Activated B cell treated with CpG ODN at 0.5 μM for 24 hours (primary cell): Measurements from ENCODE around the gene CCNY. TPM values are rescaled to one million over a fixed set of nuclear protein-coding genes. Genes with fewer than 3 reads are reported as not detected.
A peak's percentile ranks its signal among the peaks of the same experiment; 100 is the strongest.

Experiments
- ATAC-seq: fragments of 200-7000 bp; cut with Tn5 transposase; one replicate; pipeline ENCODE4 v1.10.0; 2021; ENCODE audit warnings: low read depth, mild to moderate bottlenecking, moderate library complexity
- CTCF ChIA-PET: fragments of 350-600 bp; sonication (Branson Sonifier 250); formaldehyde crosslinking; loops from one replicate; lab custom pipeline; 2021; ENCODE audit warnings: antibody characterized with exemption; lab: Charles Lee
- POLR2A ChIA-PET: fragments of 350-600 bp; sonication (Branson Sonifier 250); formaldehyde crosslinking; loops from one replicate; lab custom pipeline; 2021; ENCODE audit warnings: antibody characterized with exemption; lab: Charles Lee
- DNase-seq: peaks from one replicate; pipeline ENCODE4 v3.0.0; 2022
- H3K27ac Mint-ChIP-seq: one replicate; pipeline ENCODE4 v1.8.0; 2020; ENCODE audit warnings: mixed read lengths
- H3K27me3 Mint-ChIP-seq: one replicate; pipeline ENCODE4 v1.8.0; 2021; ENCODE audit warnings: mixed read lengths
- H3K36me3 Mint-ChIP-seq: one replicate; pipeline ENCODE4 v1.8.0; 2021; ENCODE audit warnings: low read depth, mixed read lengths
- H3K4me1 Mint-ChIP-seq: one replicate; pipeline ENCODE4 v1.8.0; 2021; ENCODE audit warnings: mixed read lengths
- H3K4me3 Mint-ChIP-seq: one replicate; pipeline ENCODE4 v1.8.0; 2020; ENCODE audit warnings: mild to moderate bottlenecking, mixed read lengths
- H3K9me3 Mint-ChIP-seq: one replicate; pipeline ENCODE4 v1.8.0; 2020; ENCODE audit warnings: mixed read lengths
- CTCF ChIP-seq: fragments of 200-600 bp; IDR thresholded peaks from one replicate; pipeline ENCODE4 v1.8.0; 2022; ENCODE audit warnings: antibody characterized with exemption, mild to moderate bottlenecking
- intact Hi-C: fragments of 100-400 bp; cut with micrococcal nuclease; formaldehyde crosslinking; loops from one replicate; pipeline ENCODE4 v1.15.1; 2024
- total RNA-seq: library from RNA; stranded (reverse); gene quantifications from 2 replicates; pipeline ENCODE4 v1.2.3, GENCODE V29; 2022

Gene CCNY
- total RNA-seq, 1 donor from 2014 or later, result 69.2 TPM

DNA sequence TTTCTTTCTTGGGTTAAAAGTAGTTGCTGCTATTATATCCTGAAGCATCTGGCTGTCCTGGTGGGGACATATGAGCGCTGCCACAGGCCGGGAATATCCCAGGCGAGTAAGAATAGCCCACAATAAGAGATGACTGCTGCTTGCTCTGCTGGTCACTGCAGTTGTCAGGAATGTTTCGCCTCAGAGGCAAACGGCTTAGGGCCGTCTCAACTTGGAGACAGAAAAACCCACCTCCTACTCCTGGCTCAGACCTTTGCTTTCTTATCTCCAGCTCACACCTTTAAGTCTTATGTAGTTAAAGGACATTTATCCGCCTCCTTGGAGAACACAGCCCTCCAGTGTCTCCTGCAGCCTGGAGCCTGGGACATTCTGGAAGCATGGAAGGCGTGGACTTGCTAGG is 268.9 kb downstream of the CCNY start, which contains the start of gene GJD4:
TSS of gene GJD4 (plus strand) at position 151 of the 400 bp plus-strand sequence. CDS start at position 378, 227 bp downstream.
- Mint-ChIP-seq H3K4me1 (peaks cover 9% of the 10 kb centered on the region), H3K9me3 (peaks cover 10% of the 10 kb centered on the region), H3K27me3 (peaks cover 40% of the 10 kb centered on the region), H3K4me3 (no peak within 1 kb of the TSS), H3K27ac (no peak within 1 kb of the TSS), H3K36me3 (no peaks in the 10 kb centered on the region)
- no peak for TF ChIP-seq CTCF
- DNase-seq (no peak), ATAC-seq (no peak)
- intact Hi-C loops, result no loop called here
- ChIA-PET POLR2A (no interaction called here), CTCF (no interaction called here)

GRCh38 chr10:35606430-35606829 is 270.1 kb downstream of the CCNY start:
- CTCF ChIA-PET, result no interaction called here
- Mint-ChIP-seq H3K27ac (no peak overlapping the region), H3K4me3 (no peak overlapping the region), H3K4me1 (peaks cover 9% of the 10 kb centered on the region), H3K9me3 (peaks cover 5% of the 10 kb centered on the region), H3K36me3 (no peaks in the 10 kb centered on the region), H3K27me3 (peaks cover 42% of the 10 kb centered on the region)
- ATAC-seq, result no peak
- intact Hi-C loops, result no loop called here
- no peak for TF ChIP-seq CTCF
- POLR2A ChIA-PET, result no interaction called here
- DNase-seq, result no peak

GRCh38 chr10:35607475-35608327 is 271.4 kb downstream of the CCNY start:
- TF ChIP-seq CTCF, result no peak
- Mint-ChIP-seq H3K27ac (no peak overlapping the region), H3K4me1 (peaks cover 9% of the 10 kb centered on the region), H3K36me3 (no peaks in the 10 kb centered on the region), H3K27me3 (peaks cover 45% of the 10 kb centered on the region), H3K9me3 (peaks cover 4% of the 10 kb centered on the region), H3K4me3 (peak overlapping the region; percentile 45)
- ChIA-PET POLR2A (no interaction called here), CTCF (no interaction called here)
- intact Hi-C loops, result no loop called here
- DNase-seq, result no peak
- ATAC-seq, result no peak

GRCh38 chr10:35608328-35608672 is 272.0 kb downstream of the CCNY start:
- Mint-ChIP-seq H3K4me3 (no peak overlapping the region), H3K36me3 (no peaks in the 10 kb centered on the region), H3K4me1 (peaks cover 9% of the 10 kb centered on the region), H3K27me3 (peaks cover 45% of the 10 kb centered on the region), H3K9me3 (peaks cover 4% of the 10 kb centered on the region), H3K27ac (no peak overlapping the region)
- ATAC-seq, result no peak
- POLR2A ChIA-PET, result no interaction called here
- CTCF ChIA-PET, result no interaction called here
- no peak for DNase-seq
- intact Hi-C loops, result no loop called here
- no peak for TF ChIP-seq CTCF

DNA sequence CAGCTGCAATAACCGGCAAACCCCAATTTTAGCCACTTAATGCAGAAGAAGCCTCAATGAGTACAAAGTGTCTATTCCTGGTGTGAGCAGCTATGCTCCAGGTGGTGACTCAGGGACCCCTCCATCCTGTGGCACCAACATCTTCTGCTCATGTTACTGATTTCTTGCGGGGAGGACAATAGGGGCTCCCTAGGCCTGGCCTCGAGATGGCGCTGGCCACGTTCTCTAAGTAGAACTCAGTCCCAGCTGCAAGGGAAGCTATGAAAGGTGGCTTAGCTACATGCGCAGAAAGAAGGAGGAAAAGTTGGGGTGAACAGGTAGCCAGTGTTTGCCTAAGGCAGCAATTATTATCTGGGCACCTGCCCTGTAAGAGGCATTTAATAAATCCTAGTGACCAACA is 275.4 kb downstream of the CCNY start:
- intact Hi-C loops, result no loop called here
- CTCF ChIA-PET, result interaction anchor here (0.9 kb wide), 1 partner anchor 49 kb away, joined by 3 read pairs; no protein-coding TSS in a partner anchor
- Mint-ChIP-seq H3K9me3 (peaks cover 4% of the 10 kb centered on the region), H3K36me3 (no peaks in the 10 kb centered on the region), H3K4me1 (peaks cover 5% of the 10 kb centered on the region), H3K27me3 (peaks cover 41% of the 10 kb centered on the region), H3K4me3 (no peak overlapping the region), H3K27ac (no peak overlapping the region)
- ATAC-seq, result no peak
- POLR2A ChIA-PET, result no interaction called here
- TF ChIP-seq CTCF, result no peak
- no peak for DNase-seq
